Measurements from ENCODE around the gene CNP. TPM values are rescaled to one million over a fixed set of nuclear protein-coding genes. Genes with fewer than 3 reads are reported as not detected.

The CNP gene
- total and polyA plus RNA-seq, 8 donors, result 53.4 to 75.4 (median 62.6) TPM

- intact Hi-C loops (cut with DNase I), result no loop called here
- peaks cover 0 to 99% of the 10 kb centered on the region in 2 donors for H3K36me3 ChIP-seq
- no peak for TF ChIP-seq CTCF (IDR thresholded peaks at IDR 0.05)
- no peaks in the 10 kb centered on the region for H3K27me3 ChIP-seq
- no peaks in the 10 kb centered on the region for H3K4me1 ChIP-seq
- DNase-seq (peak in 1 of 4 donors; percentile 13), ATAC-seq (no peak)
- no peak overlapping the region for H3K4me3 ChIP-seq
- H3K9me3 ChIP-seq, result no peaks in the 10 kb centered on the region
- no peak overlapping the region for H3K27ac ChIP-seq
Observed at GRCh38 chr17:41982026-41982760, 15.6 kb downstream of the CNP start.

- Histone ChIP-seq H3K9me3 (no peaks in the 10 kb centered on the region), H3K4me3 (no peak overlapping the region), H3K36me3 (peaks cover 0 to 100% of the 10 kb centered on the region in 2 donors), H3K27me3 (no peaks in the 10 kb centered on the region), H3K4me1 (no peaks in the 10 kb centered on the region), H3K27ac (no peak overlapping the region)
- DNase-seq (peak in 1 of 4 donors; percentile 27), ATAC-seq (no peak)
- no peak for TF ChIP-seq CTCF (IDR thresholded peaks at IDR 0.05)
- intact Hi-C loops (cut with DNase I), result no loop called here
Observed at GRCh38 chr17:41984454-41984853, 17.9 kb downstream of the CNP start.

- no peak for DNase-seq
- intact Hi-C loops (cut with DNase I), result no loop called here
- no peak for ATAC-seq
- no peak for TF ChIP-seq CTCF (IDR thresholded peaks at IDR 0.05)
- H3K4me1 ChIP-seq, result peaks cover 0 to 4% of the 10 kb centered on the region in 2 donors
- H3K36me3 ChIP-seq, result peaks cover 0 to 100% of the 10 kb centered on the region in 2 donors
- no peaks in the 10 kb centered on the region for H3K27me3 ChIP-seq
- H3K9me3 ChIP-seq, result no peaks in the 10 kb centered on the region
- no peak overlapping the region for H3K27ac ChIP-seq
- no peak overlapping the region for H3K4me3 ChIP-seq
Observed at GRCh38 chr17:41985919-41986318, 19.3 kb downstream of the CNP start.

GRCh38 chr17:41986634-41987033, 20.0 kb downstream of the CNP start:
- H3K27ac ChIP-seq, result no peak overlapping the region
- no peaks in the 10 kb centered on the region for H3K27me3 ChIP-seq
- no peak for TF ChIP-seq CTCF (IDR thresholded peaks at IDR 0.05)
- no peaks in the 10 kb centered on the region for H3K9me3 ChIP-seq
- H3K4me3 ChIP-seq, result no peak overlapping the region
- peaks cover 0 to 4% of the 10 kb centered on the region in 2 donors for H3K4me1 ChIP-seq
- peaks cover 0 to 100% of the 10 kb centered on the region in 2 donors for H3K36me3 ChIP-seq
- ATAC-seq, result no peak
- intact Hi-C loops (cut with DNase I), result no loop called here
- DNase-seq, result no peak

GRCh38 chr17:41987642-41988041, 21.0 kb downstream of the CNP start:
- Histone ChIP-seq H3K4me1 (peaks cover 0 to 4% of the 10 kb centered on the region in 2 donors), H3K4me3 (no peak overlapping the region), H3K9me3 (no peaks in the 10 kb centered on the region), H3K27me3 (no peaks in the 10 kb centered on the region), H3K27ac (no peak overlapping the region), H3K36me3 (peaks cover 0 to 100% of the 10 kb centered on the region in 2 donors)
- TF ChIP-seq CTCF (IDR thresholded peaks at IDR 0.05), result no peak
- intact Hi-C loops (cut with DNase I), result no loop called here
- ATAC-seq, result peak; percentile 41
- DNase-seq, result no peak

Measured in left lung (tissue), 10 donors.